PC-9 (cell line): Measurements from ENCODE around the gene RAG2.

Experiments used
- EZH2 ChIP-seq: fragments of 200-600 bp; sonication (generic); IDR thresholded peaks from 2 replicates; pipeline ENCODE4 v1.8.0; 2017; ENCODE audit warnings: antibody characterized with exemption, low read depth
- TF ChIP-seq, protein P1 (sequence below): fragments of 200-600 bp; sonication (generic); conservative IDR thresholded peaks from 2 replicates; pipeline ENCODE4 v1.6.1; 2017; ENCODE audit warnings: mixed run types, antibody characterized with exemption, mild to moderate bottlenecking, moderate library complexity

DNA sequence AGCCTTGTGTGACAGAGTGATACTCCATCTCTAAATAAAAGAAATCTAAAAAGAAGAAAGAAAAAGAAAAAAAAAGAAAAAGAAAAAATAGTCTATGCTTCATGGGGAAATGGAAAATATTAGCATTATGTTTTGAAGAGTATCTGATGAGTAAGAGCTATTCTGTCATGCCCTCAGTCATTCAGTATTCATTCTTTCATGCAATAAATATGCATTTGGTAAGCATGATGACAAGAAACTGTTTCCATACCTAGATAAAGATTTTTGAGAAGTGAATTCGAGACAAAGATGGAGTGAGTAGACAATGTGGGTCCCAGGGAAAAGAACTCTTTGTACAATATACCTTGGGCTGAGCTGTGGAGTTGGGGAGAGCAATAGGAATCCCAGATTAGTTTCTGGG is 9.9 kb downstream of the RAG2 start:
- TF ChIP-seq, protein P1, sequence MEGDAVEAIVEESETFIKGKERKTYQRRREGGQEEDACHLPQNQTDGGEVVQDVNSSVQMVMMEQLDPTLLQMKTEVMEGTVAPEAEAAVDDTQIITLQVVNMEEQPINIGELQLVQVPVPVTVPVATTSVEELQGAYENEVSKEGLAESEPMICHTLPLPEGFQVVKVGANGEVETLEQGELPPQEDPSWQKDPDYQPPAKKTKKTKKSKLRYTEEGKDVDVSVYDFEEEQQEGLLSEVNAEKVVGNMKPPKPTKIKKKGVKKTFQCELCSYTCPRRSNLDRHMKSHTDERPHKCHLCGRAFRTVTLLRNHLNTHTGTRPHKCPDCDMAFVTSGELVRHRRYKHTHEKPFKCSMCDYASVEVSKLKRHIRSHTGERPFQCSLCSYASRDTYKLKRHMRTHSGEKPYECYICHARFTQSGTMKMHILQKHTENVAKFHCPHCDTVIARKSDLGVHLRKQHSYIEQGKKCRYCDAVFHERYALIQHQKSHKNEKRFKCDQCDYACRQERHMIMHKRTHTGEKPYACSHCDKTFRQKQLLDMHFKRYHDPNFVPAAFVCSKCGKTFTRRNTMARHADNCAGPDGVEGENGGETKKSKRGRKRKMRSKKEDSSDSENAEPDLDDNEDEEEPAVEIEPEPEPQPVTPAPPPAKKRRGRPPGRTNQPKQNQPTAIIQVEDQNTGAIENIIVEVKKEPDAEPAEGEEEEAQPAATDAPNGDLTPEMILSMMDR: no peak
- TF ChIP-seq EZH2: no peak
